ENCODE measurements around the gene NCEH1. TPM values are rescaled to one million over a fixed set of nuclear protein-coding genes. Genes with fewer than 3 reads are reported as not detected.

NCEH1 gene
- total and polyA plus RNA-seq, 2 of the 4 experiments (the other 2 are of a cell fraction): 22.3 to 23.3 TPM

DNA sequence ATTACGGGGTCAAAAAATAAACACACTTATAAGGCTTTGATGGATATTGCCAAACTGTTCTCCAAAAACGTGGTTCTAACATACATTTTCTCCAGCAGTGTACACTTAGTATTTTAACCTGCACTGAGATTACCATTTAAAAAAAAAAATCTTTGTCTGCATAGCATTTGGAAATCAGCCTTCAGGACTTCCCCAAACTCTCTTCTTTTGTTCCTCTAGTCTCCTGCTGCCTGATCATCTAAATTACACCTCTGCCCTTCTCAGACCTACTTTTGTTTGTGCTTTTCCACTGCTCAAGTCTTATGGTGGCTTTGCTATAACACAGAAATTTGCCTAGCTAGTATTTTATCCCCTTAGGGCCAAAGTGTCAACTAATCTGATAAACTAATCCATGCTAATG lies 3.8 kb downstream of the NCEH1 start:
- Histone ChIP-seq H3K4me3 (ENCODE audit: insufficient read depth, low read depth, low read length) (no peak overlapping the region), H3K9ac (ENCODE audit: low read depth, low read length) (no peak overlapping the region), H4K5ac (ENCODE audit: low read depth, low read length) (no peak overlapping the region), H2BK15ac (ENCODE audit: low read depth, low read length) (no peak overlapping the region), H3K36me3 (ENCODE audit: control insufficient read depth, insufficient read depth, low read length) (no peaks in the 10 kb centered on the region), H2BK5ac (ENCODE audit: low read depth, low read length, poor library complexity, severe bottlenecking) (no peak overlapping the region), H3K14ac (replicated peaks; ENCODE audit: low read depth, low read length) (no peak overlapping the region), H3K79me1 (ENCODE audit: low read depth in 1 of 2, low read length in 2 of 2) (peaks cover 24 to 60% of the 10 kb centered on the region in 2 experiments), H3K9me3 (ENCODE audit: control insufficient read depth, insufficient read depth, low read length) (no peaks in the 10 kb centered on the region), H4K91ac (ENCODE audit: insufficient read depth, low read depth, low read length) (no peak overlapping the region), H2AFZ (replicated peaks; ENCODE audit: low read length, poor library complexity) (no peak overlapping the region), H2BK20ac (ENCODE audit: low read depth, low read length) (no peak overlapping the region), H3K27ac (ENCODE audit: insufficient read depth, low read length) (no peak overlapping the region), H3K4me2 (ENCODE audit: low read depth, low read length) (no peak overlapping the region), H3K23ac (ENCODE audit: low read depth, low read length) (no peak overlapping the region), H3K4me1 (ENCODE audit: control insufficient read depth, insufficient read depth, low read length) (peaks cover 10% of the 10 kb centered on the region), H3K27me3 (ENCODE audit: control insufficient read depth, insufficient read depth, low read length) (no peaks in the 10 kb centered on the region), H3K4ac (ENCODE audit: low read depth, low read length) (no peak overlapping the region), H2AK5ac (ENCODE audit: low read depth, low read length) (no peak overlapping the region), H2BK120ac (ENCODE audit: low read depth, low read length) (no peak overlapping the region), H3K9me1 (ENCODE audit: insufficient read depth, low read length) (peaks cover 7% of the 10 kb centered on the region; the same call in 1 of the 2 replicates), H4K8ac (ENCODE audit: low read depth in 2 of 2, low read length in 2 of 2) (no peak overlapping the region), H3K18ac (ENCODE audit: low read depth, low read length) (no peak overlapping the region), H4K20me1 (ENCODE audit: insufficient read depth, low read length) (no peaks in the 10 kb centered on the region; the same call in 1 of the 2 replicates), H2AK9ac (replicated peaks; ENCODE audit: low read depth, low read length, poor library complexity) (no peak overlapping the region), H3K56ac (ENCODE audit: extremely low read depth, insufficient read depth, low read length) (no peak overlapping the region)
- ATAC-seq (ENCODE audit: low read depth): no peak
- dilution Hi-C loops (cut with HindIII; ENCODE audit: low sequenced_read_pairs, unreplicated experiment) (no loop called here), in situ Hi-C loops (cut with MboI; ENCODE audit: low sequenced_read_pairs) (no loop called here), intact Hi-C loops (cut with micrococcal nuclease) (no loop called here)
- TF ChIP-seq SMC3 (IDR thresholded peaks at IDR 0.05; ENCODE audit: low read depth, low read length) (no peak), MAZ (IDR thresholded peaks at IDR 0.05; ENCODE audit: borderline replicate concordance, low read depth, low read length) (no peak), RCOR1 (IDR thresholded peaks at IDR 0.05; ENCODE audit: insufficient replicate concordance, low read length) (no peak), RFX5 (IDR thresholded peaks at IDR 0.05; ENCODE audit: low read depth, low read length) (no peak), NFE2L2 (IDR thresholded peaks at IDR 0.05; ENCODE audit: low read depth, low read length) (no peak), CEBPB (IDR thresholded peaks at IDR 0.05; ENCODE audit: low read depth, low read length) (no peak), MAFK (IDR thresholded peaks at IDR 0.05; ENCODE audit: low read depth, low read length) (no peak), CHD1 (IDR thresholded peaks at IDR 0.05; ENCODE audit: low read depth, low read length) (no peak), MXI1 (IDR thresholded peaks at IDR 0.05; ENCODE audit: borderline replicate concordance, low read depth, low read length) (no peak), POLR2A (IDR thresholded peaks at IDR 0.05; ENCODE audit: low read depth, low read length) (no peak)
- TF ChIP-seq, protein P1, sequence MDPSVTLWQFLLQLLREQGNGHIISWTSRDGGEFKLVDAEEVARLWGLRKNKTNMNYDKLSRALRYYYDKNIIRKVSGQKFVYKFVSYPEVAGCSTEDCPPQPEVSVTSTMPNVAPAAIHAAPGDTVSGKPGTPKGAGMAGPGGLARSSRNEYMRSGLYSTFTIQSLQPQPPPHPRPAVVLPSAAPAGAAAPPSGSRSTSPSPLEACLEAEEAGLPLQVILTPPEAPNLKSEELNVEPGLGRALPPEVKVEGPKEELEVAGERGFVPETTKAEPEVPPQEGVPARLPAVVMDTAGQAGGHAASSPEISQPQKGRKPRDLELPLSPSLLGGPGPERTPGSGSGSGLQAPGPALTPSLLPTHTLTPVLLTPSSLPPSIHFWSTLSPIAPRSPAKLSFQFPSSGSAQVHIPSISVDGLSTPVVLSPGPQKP (IDR thresholded peaks at IDR 0.05; ENCODE audit: borderline replicate concordance, low read depth, low read length): no peak
- BruUV-seq (replicated peaks): no TSS peak
- WGBS, 2 experiments (ENCODE audit: extremely low coverage in 2 of 2, insufficient read length in 1 of 2): 44% methylated on average over 1 of the region's 2 CpGs; no CpG with 5 or more reads in 1 of the 2 experiments
- no peak for DNase-seq
- ChIA-PET POLR2A (ENCODE audit: unreplicated experiment) (no interaction called here), CTCF (no interaction called here)

Measured in IMR-90 (cell line).